ENCODE data around the gene HOXC6.

The HOXC6 gene

GRCh38 chr12:53984901-53985691, 43.1 kb upstream of the HOXC6 start, which contains the start of gene HOXC10:
Gene HOXC10 (plus strand): TSS chr12:53985146. CDS start chr12:53985260, 114 bp downstream.
- 35 to 39% methylated on average over 41 to 49 of the region's 55 CpGs for WGBS, 2 experiments (ENCODE audit: insufficient coverage in 2 of 2)
- Histone ChIP-seq H3K9me3 (ENCODE audit: control insufficient read depth, low read length) (peaks cover 8% of the 10 kb centered on the region), H3K4me1 (ENCODE audit: control insufficient read depth, insufficient read depth, low read length, poor library complexity, severe bottlenecking) (peaks cover 7% of the 10 kb centered on the region), H3K4me3 (ENCODE audit: extremely low read depth, insufficient read depth, low read length, poor library complexity, severe bottlenecking) (no peak within 1 kb of the TSS), H3K36me3 (ENCODE audit: control insufficient read depth, insufficient read depth, low read length) (no peaks in the 10 kb centered on the region), H3K27ac (ENCODE audit: low read depth, low read length, severe bottlenecking) (no peak within 1 kb of the TSS)

GRCh38 chr12:53985692-53985993, 42.6 kb upstream of the HOXC6 start:
- Histone ChIP-seq H3K27ac (ENCODE audit: low read depth, low read length, severe bottlenecking) (no peak overlapping the region), H3K9me3 (ENCODE audit: control insufficient read depth, low read length) (peaks cover 8% of the 10 kb centered on the region), H3K4me3 (ENCODE audit: extremely low read depth, insufficient read depth, low read length, poor library complexity, severe bottlenecking) (no peak overlapping the region), H3K4me1 (ENCODE audit: control insufficient read depth, insufficient read depth, low read length, poor library complexity, severe bottlenecking) (peaks cover 7% of the 10 kb centered on the region), H3K36me3 (ENCODE audit: control insufficient read depth, insufficient read depth, low read length) (no peaks in the 10 kb centered on the region)
- WGBS, 2 experiments (ENCODE audit: insufficient coverage in 2 of 2): 30 to 48% methylated on average over 19 to 20 of the region's 21 CpGs

GRCh38 chr12:53985994-53986685, 42.1 kb upstream of the HOXC6 start:
- 12 to 14% methylated on average over 36 to 42 of the region's 50 CpGs for WGBS, 2 experiments (ENCODE audit: insufficient coverage in 2 of 2)
- H3K4me3 ChIP-seq (ENCODE audit: extremely low read depth, insufficient read depth, low read length, poor library complexity, severe bottlenecking): no peak overlapping the region

GRCh38 chr12:53986686-53987483, 41.4 kb upstream of the HOXC6 start:
- peaks cover 7% of the 10 kb centered on the region for H3K4me1 ChIP-seq (ENCODE audit: control insufficient read depth, insufficient read depth, low read length, poor library complexity, severe bottlenecking)
- peaks cover 8% of the 10 kb centered on the region for H3K9me3 ChIP-seq (ENCODE audit: control insufficient read depth, low read length)
- 50 to 57% methylated on average over 16 to 18 of the region's 21 CpGs for WGBS, 2 experiments (ENCODE audit: insufficient coverage in 2 of 2)
- H3K27ac ChIP-seq (ENCODE audit: low read depth, low read length, severe bottlenecking): no peak overlapping the region
- no peak overlapping the region for H3K4me3 ChIP-seq (ENCODE audit: extremely low read depth, insufficient read depth, low read length, poor library complexity, severe bottlenecking)
- no peaks in the 10 kb centered on the region for H3K36me3 ChIP-seq (ENCODE audit: control insufficient read depth, insufficient read depth, low read length)

More at GRCh38 chr12:53985994-53986685, 42.1 kb upstream of the HOXC6 start:
- no peaks in the 10 kb centered on the region for H3K36me3 ChIP-seq (ENCODE audit: control insufficient read depth, insufficient read depth, low read length)
- H3K27ac ChIP-seq (ENCODE audit: low read depth, low read length, severe bottlenecking): no peak overlapping the region
- peaks cover 8% of the 10 kb centered on the region for H3K9me3 ChIP-seq (ENCODE audit: control insufficient read depth, low read length)
- H3K4me1 ChIP-seq (ENCODE audit: control insufficient read depth, insufficient read depth, low read length, poor library complexity, severe bottlenecking): peaks cover 7% of the 10 kb centered on the region

- 43% methylated on average over 1 of the region's 4 CpGs; no CpG with 5 or more reads in 1 of the 2 experiments for WGBS, 2 experiments (ENCODE audit: insufficient coverage in 2 of 2)
- peaks cover 8% of the 10 kb centered on the region for H3K9me3 ChIP-seq (ENCODE audit: control insufficient read depth, low read length)
- peaks cover 7% of the 10 kb centered on the region for H3K4me1 ChIP-seq (ENCODE audit: control insufficient read depth, insufficient read depth, low read length, poor library complexity, severe bottlenecking)
- H3K27ac ChIP-seq (ENCODE audit: low read depth, low read length, severe bottlenecking): no peak overlapping the region
- H3K36me3 ChIP-seq (ENCODE audit: control insufficient read depth, insufficient read depth, low read length): no peaks in the 10 kb centered on the region
- no peak overlapping the region for H3K4me3 ChIP-seq (ENCODE audit: extremely low read depth, insufficient read depth, low read length, poor library complexity, severe bottlenecking)
Observed at GRCh38 chr12:53987787-53988230, 40.4 kb upstream of the HOXC6 start.

GRCh38 chr12:53988541-53989226, 39.6 kb upstream of the HOXC6 start:
- no peak overlapping the region for H3K27ac ChIP-seq (ENCODE audit: low read depth, low read length, severe bottlenecking)
- WGBS, 2 experiments (ENCODE audit: insufficient coverage in 2 of 2): no CpG with 5 or more reads among the region's 5 CpGs
- H3K9me3 ChIP-seq (ENCODE audit: control insufficient read depth, low read length): peaks cover 8% of the 10 kb centered on the region
- H3K4me3 ChIP-seq (ENCODE audit: extremely low read depth, insufficient read depth, low read length, poor library complexity, severe bottlenecking): no peak overlapping the region
- H3K36me3 ChIP-seq (ENCODE audit: control insufficient read depth, insufficient read depth, low read length): no peaks in the 10 kb centered on the region
- peaks cover 7% of the 10 kb centered on the region for H3K4me1 ChIP-seq (ENCODE audit: control insufficient read depth, insufficient read depth, low read length, poor library complexity, severe bottlenecking)

GRCh38 chr12:53989227-53990113, 38.8 kb upstream of the HOXC6 start:
- Histone ChIP-seq H3K4me1 (ENCODE audit: control insufficient read depth, insufficient read depth, low read length, poor library complexity, severe bottlenecking) (peaks cover 7% of the 10 kb centered on the region), H3K4me3 (ENCODE audit: extremely low read depth, insufficient read depth, low read length, poor library complexity, severe bottlenecking) (no peak overlapping the region), H3K27ac (ENCODE audit: low read depth, low read length, severe bottlenecking) (no peak overlapping the region), H3K36me3 (ENCODE audit: control insufficient read depth, insufficient read depth, low read length) (no peaks in the 10 kb centered on the region), H3K9me3 (ENCODE audit: control insufficient read depth, low read length) (peaks cover 8% of the 10 kb centered on the region)
- WGBS, 2 experiments (ENCODE audit: insufficient coverage in 2 of 2): 16 to 23% methylated on average over 16 to 21 of the region's 28 CpGs

GRCh38 chr12:53990311-53991076, 37.7 kb upstream of the HOXC6 start:
- WGBS, 2 experiments (ENCODE audit: insufficient coverage in 2 of 2): 11 to 22% methylated on average over 16 to 19 of the region's 27 CpGs

GRCh38 chr12:53991077-53991460, 37.2 kb upstream of the HOXC6 start:
- no peaks in the 10 kb centered on the region for H3K36me3 ChIP-seq (ENCODE audit: control insufficient read depth, insufficient read depth, low read length)
- 9 to 10% methylated on average over 8 of the region's 8 CpGs for WGBS, 2 experiments (ENCODE audit: insufficient coverage in 2 of 2)
- H3K4me1 ChIP-seq (ENCODE audit: control insufficient read depth, insufficient read depth, low read length, poor library complexity, severe bottlenecking): peaks cover 11% of the 10 kb centered on the region
- no peaks in the 10 kb centered on the region for H3K9me3 ChIP-seq (ENCODE audit: control insufficient read depth, low read length)
- no peak overlapping the region for H3K27ac ChIP-seq (ENCODE audit: low read depth, low read length, severe bottlenecking)
- H3K4me3 ChIP-seq (ENCODE audit: extremely low read depth, insufficient read depth, low read length, poor library complexity, severe bottlenecking): no peak overlapping the region

More at GRCh38 chr12:53990311-53991076, 37.7 kb upstream of the HOXC6 start:
- no peak overlapping the region for H3K27ac ChIP-seq (ENCODE audit: low read depth, low read length, severe bottlenecking)
- H3K4me3 ChIP-seq (ENCODE audit: extremely low read depth, insufficient read depth, low read length, poor library complexity, severe bottlenecking): no peak overlapping the region
- no peaks in the 10 kb centered on the region for H3K36me3 ChIP-seq (ENCODE audit: control insufficient read depth, insufficient read depth, low read length)
- H3K9me3 ChIP-seq (ENCODE audit: control insufficient read depth, low read length): peaks cover 4% of the 10 kb centered on the region
- H3K4me1 ChIP-seq (ENCODE audit: control insufficient read depth, insufficient read depth, low read length, poor library complexity, severe bottlenecking): peaks cover 7% of the 10 kb centered on the region
